Measurements from ENCODE around the gene DNAJB6.

Gene DNAJB6

DNA sequence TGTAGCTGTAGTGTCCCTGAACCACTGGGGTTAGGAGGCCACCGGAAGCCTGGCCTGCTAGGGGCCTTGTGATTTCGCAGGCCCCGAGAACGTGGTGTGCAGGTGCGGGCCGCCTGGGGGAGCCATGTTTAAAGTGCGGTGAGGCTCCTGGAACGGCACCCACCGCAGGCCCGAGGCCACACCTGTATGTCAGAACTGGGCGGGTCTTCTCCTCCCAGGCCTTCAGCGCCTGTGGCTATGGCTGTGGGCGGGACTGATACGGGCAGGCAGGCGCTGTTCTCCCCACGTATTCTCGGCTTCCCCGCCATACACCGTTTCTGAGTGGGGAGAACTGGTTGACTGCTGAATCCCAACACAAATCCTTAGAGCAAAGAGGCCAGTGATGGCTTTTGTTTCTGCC lies 74.8 kb downstream of the DNAJB6 start:
- DNase-seq = no peak

DNA sequence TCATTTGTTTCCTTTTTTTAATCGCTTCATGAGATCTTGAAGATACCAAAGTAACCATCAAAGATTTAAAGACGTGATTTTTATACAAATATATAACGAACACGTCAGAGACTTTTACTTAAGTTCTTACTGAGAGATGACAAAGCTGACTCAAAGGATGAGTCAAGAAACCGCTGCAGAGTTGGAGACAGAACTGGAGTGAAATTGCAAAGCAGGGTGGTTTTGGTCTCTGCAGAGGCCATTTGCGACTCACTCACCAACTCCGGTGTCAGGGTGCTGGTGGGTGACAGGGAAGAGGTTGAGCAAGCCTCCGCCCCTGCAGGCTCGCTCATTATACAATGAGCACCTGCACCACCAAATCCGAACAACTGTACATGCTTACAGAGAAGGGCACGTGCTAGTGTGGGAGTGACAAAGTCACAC lies 75.2 kb downstream of the DNAJB6 start:
- DNase-seq = no peak

DNA sequence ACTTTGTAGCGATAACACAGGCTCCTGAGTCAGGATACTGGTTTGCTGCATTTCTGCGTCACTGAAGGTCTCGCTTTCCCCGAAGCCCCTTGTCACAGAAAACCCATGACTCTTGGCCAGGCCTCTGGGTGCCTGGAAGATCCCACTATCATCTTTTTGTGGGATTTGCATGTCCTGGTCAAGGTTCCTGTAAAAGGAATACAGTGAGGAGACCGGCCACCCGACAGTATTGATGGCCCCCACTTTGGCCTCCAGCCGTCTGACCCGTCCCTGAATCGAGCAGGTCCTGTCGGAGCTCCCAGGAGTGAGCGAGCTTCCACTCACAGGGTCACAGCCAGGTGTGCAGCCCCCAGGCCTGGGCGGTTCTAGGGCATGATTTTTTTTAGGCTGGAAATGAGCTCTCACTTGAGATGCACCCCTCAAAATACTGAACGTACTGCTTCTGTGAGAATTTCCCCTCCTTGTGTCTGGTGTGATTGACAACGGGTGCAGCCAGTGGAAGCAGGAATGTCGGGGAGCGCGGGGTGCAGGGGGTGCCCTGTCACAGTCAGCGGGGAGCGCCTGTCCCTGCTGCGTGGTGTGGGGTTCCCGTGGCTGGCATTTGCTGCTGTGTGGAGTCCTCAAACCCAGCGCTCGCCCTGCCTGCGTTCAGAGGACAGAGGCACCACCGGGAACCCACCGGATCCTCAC lies 75.8 kb downstream of the DNAJB6 start:
- no peak for DNase-seq

DNA sequence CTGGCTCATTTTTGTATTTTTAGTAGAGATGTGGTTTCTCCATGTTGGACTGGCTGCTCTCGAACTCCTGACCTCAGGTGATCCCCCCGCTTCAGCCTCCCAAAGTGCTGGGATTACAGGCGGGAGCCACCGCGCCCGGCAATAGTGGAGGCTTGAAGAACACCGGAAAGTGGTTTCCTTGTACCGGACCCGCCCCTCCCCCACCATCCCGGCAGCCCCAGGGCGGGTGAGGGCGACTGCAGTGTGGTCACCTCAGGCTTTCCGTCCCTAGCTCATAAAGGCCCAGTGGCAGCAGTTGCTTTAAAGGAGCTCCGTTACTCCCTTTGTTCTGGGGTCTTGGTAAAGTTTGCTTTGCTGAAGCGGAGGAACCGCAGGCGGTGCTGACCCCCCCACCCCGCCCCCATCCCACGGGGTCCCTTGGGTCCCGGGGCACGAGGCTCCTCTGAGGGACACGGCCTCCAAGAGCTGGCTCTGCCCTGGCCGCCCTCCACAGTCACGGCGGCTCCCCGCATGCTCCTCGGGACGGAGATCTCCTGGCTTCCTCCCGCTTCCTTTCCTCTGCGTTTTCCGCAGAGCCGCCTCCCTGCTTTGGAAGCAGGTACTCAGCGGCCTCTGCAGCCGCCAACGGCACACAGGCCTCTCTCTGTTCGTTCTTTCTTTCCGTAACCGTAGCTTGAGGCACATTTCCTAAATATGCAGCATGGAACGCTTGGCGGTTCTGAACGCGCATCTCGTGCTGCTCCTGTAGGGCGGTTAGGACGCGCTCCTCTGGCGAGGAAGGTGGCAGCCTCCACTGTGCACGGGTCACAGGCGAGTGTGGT lies 77.3 kb downstream of the DNAJB6 start:
- DNase-seq = no peak

DNA sequence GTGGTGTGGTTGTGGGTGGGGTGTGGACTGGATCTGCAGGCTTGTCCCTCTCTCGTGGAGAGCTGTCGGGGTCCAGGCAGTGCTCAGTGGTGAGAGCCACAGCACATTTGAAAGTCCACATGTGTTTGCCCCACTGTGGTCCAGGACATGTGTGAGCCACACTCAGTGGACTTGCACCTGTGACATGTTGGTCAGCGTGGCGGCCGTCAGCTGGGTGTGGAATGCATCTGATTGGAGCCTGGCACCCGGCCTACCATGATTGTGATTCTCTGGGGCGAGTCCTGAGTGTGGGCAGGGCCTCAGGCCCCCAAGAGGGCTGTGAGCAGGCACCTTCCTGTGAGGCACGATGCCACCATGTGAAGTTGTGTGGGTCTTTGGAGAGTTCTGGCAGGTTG lies 77.9 kb downstream of the DNAJB6 start:
- no peak for DNase-seq

DNA sequence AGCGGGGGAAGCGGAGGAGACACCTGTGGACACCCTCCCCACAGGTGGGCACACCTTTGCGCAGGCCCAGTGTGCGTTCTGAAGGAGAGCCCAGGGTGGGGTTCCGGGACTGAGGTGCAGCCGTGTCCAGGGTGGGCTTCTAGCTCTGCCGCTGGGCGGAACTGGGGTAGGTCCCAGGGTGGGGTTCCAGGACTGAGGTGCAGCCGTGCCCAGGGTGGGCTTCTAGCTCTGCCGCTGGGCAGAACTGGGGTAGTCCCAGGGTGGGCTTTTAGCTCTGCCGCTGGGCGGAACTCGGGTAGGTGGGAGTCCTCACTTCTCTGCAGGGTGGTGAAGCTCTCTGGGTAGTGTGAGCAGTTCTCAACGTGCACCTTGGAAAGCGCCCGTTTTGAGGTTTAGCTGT lies 78.7 kb downstream of the DNAJB6 start:
- DNase-seq = no peak

DNA sequence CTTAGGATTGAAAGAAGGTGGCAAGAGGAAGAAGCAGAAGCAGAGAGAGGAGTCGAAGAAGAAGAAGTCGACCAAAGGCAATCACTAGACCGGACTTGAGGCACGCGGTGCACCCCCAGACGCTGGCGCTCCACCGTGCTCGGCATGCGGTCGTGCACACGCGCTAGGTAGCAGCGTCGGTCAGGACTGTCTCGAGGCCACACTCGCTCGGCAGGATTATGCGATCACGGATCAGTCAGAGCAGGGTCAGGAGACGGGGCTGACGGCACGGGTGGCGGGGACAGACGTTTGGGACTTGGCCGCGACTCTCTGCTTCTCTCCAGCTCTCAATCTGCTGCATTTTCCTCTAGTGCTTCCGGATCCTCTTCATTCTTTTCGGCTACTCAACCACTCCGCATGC lies 79.2 kb downstream of the DNAJB6 start:
- DNase-seq = no peak

DNA sequence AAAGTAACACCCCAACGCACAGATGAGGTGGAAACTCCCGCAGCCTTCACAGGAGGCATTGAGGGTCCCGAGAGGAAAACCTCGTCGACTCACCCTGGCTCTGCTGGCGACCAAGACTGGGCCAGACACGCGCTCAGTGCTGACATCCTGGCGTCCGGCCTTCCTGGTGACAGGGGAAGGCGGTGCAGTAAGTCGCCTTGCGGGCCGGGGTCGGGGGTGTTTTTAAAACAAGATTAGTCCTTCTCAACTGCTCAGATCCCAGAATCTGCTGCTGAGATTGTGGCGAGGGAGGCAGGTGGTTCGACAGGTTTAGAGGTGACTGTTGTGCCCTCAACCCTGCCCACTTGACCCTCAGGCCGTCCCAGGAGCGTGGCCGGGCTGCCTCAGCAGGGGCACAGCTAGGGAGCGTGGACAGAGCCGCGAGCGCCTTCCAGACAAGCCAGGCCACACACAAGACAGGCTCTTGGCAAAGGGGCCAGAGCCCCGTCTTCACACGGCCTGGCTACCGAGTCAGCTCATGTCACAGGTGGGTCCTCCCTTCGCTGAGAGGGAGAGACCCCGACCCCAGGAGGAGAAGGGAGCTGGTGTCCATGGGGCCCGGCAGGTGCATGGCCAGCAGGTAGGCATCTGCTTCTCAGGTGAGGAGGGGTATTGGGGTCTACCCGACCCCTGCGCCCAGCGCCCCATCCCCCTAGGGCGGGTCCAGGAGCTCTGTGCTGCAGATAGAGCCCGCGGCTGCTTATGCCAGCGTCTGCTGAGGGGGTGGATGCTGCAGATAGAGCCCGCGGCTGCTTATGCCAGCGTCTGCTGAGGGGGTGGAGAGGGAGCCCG lies 81.6 kb downstream of the DNAJB6 start:
- DNase-seq = no peak

DNA sequence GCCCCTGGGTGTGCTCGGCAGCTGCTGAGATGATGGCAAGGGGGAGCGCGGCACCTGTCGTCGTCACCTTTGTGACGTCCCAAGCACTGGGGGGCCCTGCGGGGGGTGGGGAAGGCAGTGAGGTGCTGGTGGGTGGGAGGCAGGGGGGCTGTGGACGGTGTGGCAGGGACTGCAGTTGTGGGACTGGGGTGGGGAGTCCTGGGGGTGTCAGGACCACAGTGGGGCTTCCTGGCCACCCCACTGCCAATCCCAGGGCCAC lies 82.2 kb downstream of the DNAJB6 start:
- no peak for DNase-seq

DNA sequence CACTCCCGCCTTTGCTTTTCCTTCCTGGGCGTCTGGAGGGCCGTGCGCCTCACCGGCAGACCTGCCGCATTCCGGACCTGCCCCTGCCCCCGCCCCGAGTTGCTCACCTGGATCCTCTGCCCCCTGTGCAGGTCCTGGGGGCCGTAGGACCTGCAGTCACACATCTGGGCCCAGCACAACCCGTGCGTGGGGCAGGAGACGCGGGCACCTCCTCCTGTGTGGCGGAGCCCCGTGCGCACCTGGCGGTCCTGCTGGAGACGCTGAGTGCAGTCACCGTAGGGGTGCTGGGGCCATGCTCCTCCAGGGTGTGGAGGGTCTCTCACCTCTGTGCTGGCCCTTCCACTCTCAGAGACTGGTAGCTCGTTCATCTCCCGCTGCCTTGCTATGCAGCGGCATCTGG lies 85.5 kb downstream of the DNAJB6 start:
- DNase-seq = no peak

DNA sequence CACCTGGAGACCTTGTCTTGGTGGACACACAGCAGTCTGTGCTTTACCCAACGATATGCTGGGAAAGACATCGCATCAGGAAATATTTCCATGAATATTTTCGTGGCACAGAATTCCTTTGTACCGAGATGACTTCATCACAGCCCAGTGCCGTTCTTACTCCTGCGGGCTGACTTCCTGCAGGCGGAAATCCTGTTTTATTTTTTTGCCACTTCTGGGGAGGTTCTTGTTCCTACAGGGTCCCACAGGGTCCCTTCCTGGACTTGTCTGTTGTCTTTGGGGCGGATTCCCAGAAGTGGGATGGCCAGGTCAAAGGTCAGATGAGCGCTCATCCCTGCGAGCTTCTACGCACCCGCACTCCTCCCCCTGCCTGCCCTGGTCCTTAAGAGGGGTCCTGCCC lies 86.5 kb downstream of the DNAJB6 start:
- no peak for DNase-seq

DNA sequence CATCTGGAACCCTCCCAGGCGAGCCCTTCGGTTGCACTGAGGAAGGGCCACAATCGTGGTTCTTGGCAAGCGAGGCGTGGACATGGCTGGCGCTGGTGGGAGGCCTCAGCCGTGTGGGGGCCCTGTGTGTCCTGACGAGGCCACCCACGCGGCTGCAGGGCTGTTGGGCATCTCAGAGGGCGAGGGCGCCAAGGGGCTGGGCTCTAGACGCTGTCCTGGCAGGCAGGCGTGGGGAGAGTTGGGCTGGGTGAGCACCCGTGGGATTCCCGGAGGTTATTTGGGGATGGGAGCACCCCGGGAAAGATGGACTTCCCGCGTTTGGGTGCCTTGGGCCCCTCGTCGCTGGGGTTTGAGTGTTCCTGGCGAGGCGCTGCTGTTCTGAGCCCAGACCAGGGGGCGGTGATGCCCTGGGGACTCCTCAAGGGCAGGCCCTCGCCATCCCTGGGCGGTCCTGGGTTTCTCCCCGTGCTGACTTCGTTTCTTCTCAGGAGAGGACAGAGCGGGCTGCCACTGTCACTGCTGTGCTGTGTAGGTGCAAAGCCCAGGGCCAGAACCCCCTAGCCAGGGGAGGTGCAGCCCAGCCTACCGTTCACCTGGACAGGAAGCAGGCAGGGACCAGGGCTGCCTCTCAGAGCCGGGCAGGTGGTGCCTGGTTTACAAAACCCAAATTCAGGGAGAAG lies 87.2 kb downstream of the DNAJB6 start:
- DNase-seq = no peak

DNA sequence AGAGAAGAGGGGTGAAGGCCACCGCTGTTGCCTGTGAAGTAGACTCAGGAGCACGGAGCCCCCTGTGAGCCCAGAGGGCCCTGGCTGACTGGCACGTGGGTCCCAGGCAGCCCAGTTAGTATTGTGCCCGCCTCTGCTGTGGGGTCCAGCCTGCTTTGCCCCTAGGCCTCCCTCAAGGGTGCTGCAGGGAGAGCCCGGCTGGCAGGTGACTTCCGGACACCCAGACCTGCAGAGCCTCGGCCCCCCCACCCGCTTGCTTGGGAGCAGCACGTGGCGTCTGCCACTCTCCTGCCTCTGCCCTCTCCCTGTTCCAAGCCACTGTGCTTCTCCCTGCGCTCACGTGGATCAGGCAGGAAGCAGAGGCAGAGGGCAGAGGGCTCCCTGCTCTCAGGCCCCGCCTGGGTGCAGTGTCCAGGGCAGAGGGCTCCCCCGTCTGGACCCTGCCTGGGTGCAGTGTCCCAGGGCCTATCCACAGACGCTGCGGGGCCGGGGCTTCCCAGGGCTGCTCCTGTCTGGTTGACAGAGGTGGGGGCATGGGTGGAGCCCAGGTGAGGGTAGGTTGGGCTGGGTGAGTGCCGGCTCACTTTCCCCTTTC lies 88.4 kb downstream of the DNAJB6 start:
- no peak for DNase-seq

DNA sequence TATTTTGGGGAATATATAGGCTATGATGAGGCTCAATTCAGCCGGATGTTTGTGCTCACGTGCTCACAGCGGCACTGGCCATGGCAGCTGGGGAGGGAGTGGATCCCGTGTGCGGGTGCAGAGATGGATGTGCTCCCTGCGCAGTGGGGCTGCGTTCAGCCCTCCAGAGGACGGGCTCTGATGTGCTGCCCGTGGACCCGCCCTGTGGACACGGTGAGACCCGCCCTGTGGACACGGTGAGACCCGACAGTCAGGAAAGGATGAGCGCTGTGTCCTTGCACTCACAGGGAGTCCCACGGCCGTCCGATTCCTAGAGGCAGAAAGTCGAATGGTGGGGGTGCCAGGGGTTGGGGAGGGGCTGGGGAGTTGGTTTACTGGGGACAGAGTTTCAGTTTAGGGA lies 89.0 kb downstream of the DNAJB6 start:
- DNase-seq = no peak

DNA sequence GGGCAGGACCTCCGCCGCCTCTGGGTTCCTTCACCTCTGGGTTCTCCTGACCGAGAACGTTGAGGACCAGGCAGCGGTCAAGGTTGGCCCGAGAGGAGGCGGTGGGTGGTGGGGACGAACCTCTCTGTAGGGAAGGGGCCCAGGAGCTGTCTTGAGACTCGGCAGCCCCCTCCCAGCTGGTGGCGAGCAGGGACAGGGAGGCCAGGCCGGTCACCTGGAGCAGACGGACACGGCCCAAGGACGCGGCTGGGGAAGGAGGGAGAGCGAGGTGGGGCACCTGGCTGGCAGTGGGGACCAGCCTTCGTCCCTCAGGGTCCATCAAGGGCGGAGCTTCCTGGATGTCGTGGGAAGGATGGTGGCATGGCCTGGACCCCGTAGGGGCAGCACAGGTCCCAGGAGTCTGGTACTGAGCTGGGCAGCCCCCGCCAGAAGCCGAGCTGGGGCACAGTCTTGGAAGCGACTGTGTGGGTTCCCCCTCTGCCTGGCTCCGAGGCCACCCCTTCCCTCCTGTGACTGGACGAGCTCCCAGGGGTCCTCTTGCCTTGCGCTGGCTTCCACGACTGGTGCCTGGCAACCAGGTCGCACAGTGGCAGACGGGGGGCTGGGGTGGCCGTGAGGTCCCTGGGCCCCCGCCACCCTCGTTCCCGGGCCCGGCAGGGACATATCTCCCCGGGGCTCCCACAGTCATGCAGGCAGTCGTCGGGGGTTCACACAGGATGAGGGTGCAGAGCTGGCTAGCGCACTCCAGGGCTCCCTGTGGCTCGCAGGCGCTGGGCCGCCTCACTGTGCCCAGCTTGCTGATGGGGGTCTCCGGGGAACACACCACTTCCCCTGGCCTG lies 89.9 kb downstream of the DNAJB6 start:
- no peak for DNase-seq

DNA sequence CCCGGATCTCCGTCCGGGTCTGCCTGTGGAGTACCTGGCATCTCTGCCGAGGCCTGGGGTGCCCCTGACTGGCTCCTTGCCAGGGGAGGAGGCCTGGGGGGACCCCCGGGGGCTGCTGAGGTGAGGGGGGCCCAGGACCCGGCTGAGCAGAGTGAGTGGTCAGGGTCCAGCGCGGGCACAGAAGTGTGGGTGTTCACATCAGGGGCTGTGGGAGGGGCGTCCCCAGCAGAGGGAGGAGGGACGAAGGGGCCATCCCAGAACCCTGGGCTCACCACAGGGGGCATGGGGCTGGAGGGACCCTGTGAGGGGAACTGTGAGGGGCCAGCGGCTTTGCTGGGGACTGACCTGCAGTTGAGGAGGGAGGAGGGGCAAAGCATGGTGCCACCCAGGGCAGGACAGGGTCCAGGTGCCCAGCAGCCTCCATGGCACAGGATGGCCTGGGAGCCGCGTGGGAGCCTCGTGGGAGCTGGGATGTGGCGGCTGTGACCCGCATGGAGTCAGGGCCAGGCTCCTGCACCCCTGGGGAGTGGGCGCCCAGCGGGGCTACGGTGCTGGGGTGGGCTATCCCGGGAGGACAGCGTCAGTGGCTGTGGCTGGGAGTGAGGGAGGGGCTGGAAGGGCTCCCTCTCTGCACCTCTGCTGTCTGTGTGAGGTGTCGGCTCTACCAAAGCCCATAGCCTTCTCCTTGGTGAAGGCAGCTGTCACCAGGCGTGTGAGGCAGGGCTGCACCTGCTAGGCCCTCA lies 91.2 kb downstream of the DNAJB6 start:
- no peak for DNase-seq

DNA sequence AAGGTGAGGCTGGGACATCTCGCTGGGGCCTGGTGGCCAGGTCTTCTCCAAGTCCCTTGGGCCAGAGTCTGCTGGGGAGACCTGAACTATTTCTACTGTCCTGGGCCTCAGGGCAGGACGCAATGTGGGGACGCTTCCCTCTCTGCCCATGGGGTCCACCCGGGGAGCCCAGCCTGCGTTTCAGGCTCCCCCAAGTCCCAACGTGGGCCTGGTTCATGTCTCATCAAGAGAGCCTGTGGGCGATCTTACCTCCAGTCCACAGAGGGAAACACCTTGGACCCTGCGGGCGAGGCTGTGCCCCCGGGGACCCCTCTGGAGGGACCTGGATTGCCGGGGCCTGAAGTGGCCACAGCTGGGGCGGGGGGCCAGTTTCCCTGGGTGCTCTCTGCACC lies 91.7 kb downstream of the DNAJB6 start:
- no peak for DNase-seq

DNA sequence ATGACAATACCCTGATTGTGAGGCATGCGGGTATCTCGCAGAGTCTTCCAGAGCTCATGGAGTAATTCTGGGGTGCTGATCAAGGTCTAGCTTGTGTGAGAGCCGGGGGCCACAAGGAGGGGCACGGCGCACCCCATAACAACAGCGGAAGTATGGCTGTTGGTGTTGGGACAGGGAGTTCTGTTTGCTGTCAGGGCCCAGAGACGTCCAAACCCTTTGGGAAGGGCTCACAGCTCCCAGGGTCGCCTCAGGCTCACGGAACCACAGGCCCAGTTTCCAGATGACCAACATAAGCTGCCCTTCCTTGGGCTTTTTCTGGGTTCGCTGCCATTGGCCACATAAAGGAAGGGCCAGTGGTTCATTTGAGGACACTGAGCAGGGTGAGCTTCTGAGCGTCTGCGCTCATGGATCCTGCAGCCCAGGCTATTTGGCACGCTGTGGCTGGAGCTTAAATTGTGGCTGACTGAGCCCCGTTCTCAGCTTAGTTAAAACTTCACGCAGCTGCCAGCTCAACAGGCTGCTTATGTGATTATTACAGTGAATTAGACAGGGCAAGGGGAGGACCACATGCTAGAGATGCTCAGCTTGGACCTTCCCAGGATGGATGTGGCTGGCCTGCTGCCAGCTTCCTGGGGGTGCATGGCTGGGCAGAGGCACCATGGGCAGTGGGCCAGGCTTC lies 92.3 kb downstream of the DNAJB6 start:
- no peak for DNase-seq

DNA sequence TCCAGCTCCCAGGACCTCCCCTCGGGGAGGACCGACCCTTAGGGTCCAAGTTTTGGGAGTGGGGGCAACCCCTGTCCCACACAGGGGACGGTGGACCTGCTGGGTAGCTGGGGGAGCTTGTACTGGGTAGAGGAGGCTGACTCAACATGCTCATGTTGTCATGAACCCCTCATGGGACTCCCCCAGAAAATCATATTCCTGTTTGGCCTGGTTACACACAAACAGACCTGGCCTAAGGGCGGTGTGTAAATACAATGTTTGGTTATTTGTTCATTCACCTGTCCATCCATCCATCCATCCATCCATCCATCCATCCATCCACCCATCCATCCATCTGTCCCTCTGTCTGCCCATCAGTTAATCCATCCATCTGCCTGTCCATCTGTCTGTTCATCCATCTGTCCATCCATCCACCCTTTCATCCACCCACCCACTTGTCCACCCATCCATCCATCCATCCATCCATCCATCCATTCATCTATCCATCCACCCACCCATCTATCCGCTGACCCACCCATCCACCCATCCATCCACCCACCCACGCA lies 92.9 kb downstream of the DNAJB6 start:
- DNase-seq = no peak

DNA sequence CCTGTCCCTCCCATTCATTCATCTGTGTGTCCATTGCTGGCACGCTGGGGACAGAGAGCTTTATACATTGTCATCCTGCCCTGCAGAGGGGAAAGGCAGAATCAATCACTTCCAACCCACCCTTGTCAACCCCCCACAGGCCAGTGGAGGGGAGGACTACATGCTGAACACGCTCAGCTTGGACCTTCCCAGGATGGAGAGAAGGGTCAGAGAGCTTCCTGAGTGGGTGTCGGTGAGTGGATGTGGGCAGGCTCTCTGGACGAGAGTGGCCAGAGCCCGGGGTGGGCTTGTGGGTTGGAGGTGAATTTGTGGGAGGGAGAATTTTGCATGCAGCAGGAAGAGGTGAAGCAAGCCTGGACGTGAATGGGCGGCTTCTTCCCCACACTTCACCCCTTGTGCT lies 93.9 kb downstream of the DNAJB6 start:
- no peak for DNase-seq
